WTC11 (cell line): ENCODE measurements around the gene IL34. TPM values are rescaled to one million over a fixed set of nuclear protein-coding genes. Genes with fewer than 3 reads are reported as not detected.
A peak's percentile ranks its signal among the peaks of the same experiment; 100 is the strongest.

ENCODE experiments used
- ATAC-seq: fragments of 200-7000 bp; cut with Tn5 transposase; 2 replicates; pipeline ENCODE4 v1.10.0; 2021; ENCODE audit warnings: mild to moderate bottlenecking, moderate library complexity
- CTCF ChIA-PET: fragments of 300-600 bp; sonication (Branson Sonifier 250); formaldehyde crosslinking; loops from one replicate; lab custom pipeline; 2021; ENCODE audit warnings: antibody characterized with exemption; lab: Charles Lee
- POLR2A ChIA-PET: fragments of 350-600 bp; sonication (Branson Sonifier 250); formaldehyde crosslinking; loops from one replicate; lab custom pipeline; 2021; ENCODE audit warnings: antibody characterized with exemption; lab: Charles Lee
- DNase-seq: peaks from one replicate; pipeline ENCODE4 v3.0.0; 2021; ENCODE audit warnings: low spot score
- H3K27ac Mint-ChIP-seq: 2 replicates; pipeline ENCODE4 v1.8.0; 2021; ENCODE audit warnings: mixed read lengths
- H3K27me3 Mint-ChIP-seq: 2 replicates; pipeline ENCODE4 v1.8.0; 2021; ENCODE audit warnings: low read depth, mild to moderate bottlenecking, moderate library complexity, mixed read lengths
- H3K36me3 Mint-ChIP-seq: 2 replicates; pipeline ENCODE4 v1.8.0; 2021; ENCODE audit warnings: mixed read lengths
- H3K4me1 Mint-ChIP-seq: 2 replicates; pipeline ENCODE4 v1.8.0; 2022; ENCODE audit warnings: mixed read lengths
- H3K4me3 Mint-ChIP-seq: 2 replicates; pipeline ENCODE4 v1.8.0; 2021; ENCODE audit warnings: mild to moderate bottlenecking, moderate library complexity, mixed read lengths
- H3K9me3 Mint-ChIP-seq: 2 replicates; pipeline ENCODE4 v1.8.0; 2021; ENCODE audit warnings: mixed read lengths
- AR ChIP-seq: fragments of 250-450 bp; sonication (Bioruptor Pico); IDR thresholded peaks from 2 replicates; pipeline ENCODE4 v1.9.0; 2021; ENCODE audit warnings: mild to moderate bottlenecking
- ATF2 ChIP-seq: sonication (generic); formaldehyde crosslinking; IDR thresholded peaks from 2 replicates; pipeline ENCODE4 v1.8.1; 2022; ENCODE audit warnings: low read depth, missing genetic modification reagents, borderline replicate concordance
- CBFB ChIP-seq: sonication (generic); formaldehyde crosslinking; IDR thresholded peaks from 2 replicates; pipeline ENCODE4 v1.8.1; 2022; ENCODE audit warnings: mild to moderate bottlenecking, low read depth, missing genetic modification reagents
- CTCF ChIP-seq: fragments of 200-600 bp; IDR thresholded peaks from 2 replicates; pipeline ENCODE4 v1.8.0; 2022; ENCODE audit warnings: antibody characterized with exemption
- E2F5 ChIP-seq: sonication (generic); formaldehyde crosslinking; IDR thresholded peaks from 2 replicates; pipeline ENCODE4 v1.8.1; 2022; ENCODE audit warnings: mild to moderate bottlenecking, moderate library complexity, missing genetic modification reagents
- FOXJ3 ChIP-seq: sonication (generic); formaldehyde crosslinking; IDR thresholded peaks from 2 replicates; pipeline ENCODE4 v1.9.0; 2021; ENCODE audit warnings: missing genetic modification reagents, mild to moderate bottlenecking, borderline replicate concordance
- GABPB1 ChIP-seq: sonication (generic); formaldehyde crosslinking; IDR thresholded peaks from 2 replicates; pipeline ENCODE4 v1.8.1; 2023; ENCODE audit warnings: mild to moderate bottlenecking, missing genetic modification reagents
- JUN ChIP-seq: sonication (generic); formaldehyde crosslinking; IDR thresholded peaks from 2 replicates; pipeline ENCODE4 v1.8.0; 2023; ENCODE audit warnings: mild to moderate bottlenecking, missing genetic modification reagents
- MAX ChIP-seq: sonication (generic); formaldehyde crosslinking; IDR thresholded peaks from 2 replicates; pipeline ENCODE4 v1.8.0; 2022; ENCODE audit warnings: mild to moderate bottlenecking, missing genetic modification reagents
- PREB ChIP-seq: sonication (generic); formaldehyde crosslinking; IDR thresholded peaks from 2 replicates; pipeline ENCODE4 v1.8.1; 2022; ENCODE audit warnings: mild to moderate bottlenecking, missing genetic modification reagents, moderate library complexity, borderline replicate concordance
- RORB ChIP-seq: fragments of 250-450 bp; sonication (Bioruptor Pico); IDR thresholded peaks from 2 replicates; pipeline ENCODE4 v1.9.0; 2021; ENCODE audit warnings: mild to moderate bottlenecking
- TCF7 ChIP-seq: sonication (generic); formaldehyde crosslinking; IDR thresholded peaks from 2 replicates; pipeline ENCODE4 v1.8.0; 2022; ENCODE audit warnings: mild to moderate bottlenecking, low read depth, missing genetic modification reagents, moderate library complexity
- TEAD1 ChIP-seq: sonication (generic); formaldehyde crosslinking; IDR thresholded peaks from 2 replicates; pipeline ENCODE4 v1.8.0; 2022; ENCODE audit warnings: mild to moderate bottlenecking, missing genetic modification reagents
- TEAD4 ChIP-seq: sonication (generic); formaldehyde crosslinking; IDR thresholded peaks from 2 replicates; pipeline ENCODE4 v1.8.0; 2022; ENCODE audit warnings: mild to moderate bottlenecking, missing genetic modification reagents
- USF1 ChIP-seq: sonication (generic); formaldehyde crosslinking; IDR thresholded peaks from 2 replicates; pipeline ENCODE4 v1.8.0; 2022; ENCODE audit warnings: mild to moderate bottlenecking, missing genetic modification reagents
- ZBTB43 ChIP-seq: sonication (generic); formaldehyde crosslinking; IDR thresholded peaks from 2 replicates; pipeline ENCODE4 v1.8.1; 2023; ENCODE audit warnings: mild to moderate bottlenecking, missing genetic modification reagents
- ZNF281 ChIP-seq: sonication (generic); formaldehyde crosslinking; IDR thresholded peaks from 2 replicates; pipeline ENCODE4 v1.8.0; 2023; ENCODE audit warnings: mild to moderate bottlenecking, missing genetic modification reagents
- ZNF317 ChIP-seq: sonication (generic); formaldehyde crosslinking; IDR thresholded peaks from 2 replicates; pipeline ENCODE4 v1.8.1; 2023; ENCODE audit warnings: low read depth, mild to moderate bottlenecking, moderate library complexity, missing genetic modification reagents, borderline replicate concordance
- ZNF423 ChIP-seq: fragments of 250-450 bp; sonication (Bioruptor Pico); IDR thresholded peaks from 2 replicates; pipeline ENCODE4 v2.1.2; 2022; ENCODE audit warnings: mild to moderate bottlenecking, moderate library complexity
- ZSCAN18 ChIP-seq: fragments of 250-450 bp; sonication (Bioruptor Pico); IDR thresholded peaks from 2 replicates; pipeline ENCODE4 v2.1.2; 2022; ENCODE audit warnings: mild to moderate bottlenecking, moderate library complexity
- total RNA-seq: library from RNA; stranded (reverse); gene quantifications from 3 replicates; pipeline ENCODE4 v1.2.3, GENCODE V29; 2021

The IL34 gene
- total RNA-seq, 1 experiment from 2014 or later, result 8.8 TPM

- Mint-ChIP-seq H3K4me1 (peaks cover 24% of the 10 kb centered on the region), H3K36me3 (peaks cover 2% of the 10 kb centered on the region; the same call in 1 of the 2 replicates), H3K4me3 (no peak overlapping the region), H3K9me3 (no peaks in the 10 kb centered on the region), H3K27me3 (no peaks in the 10 kb centered on the region), H3K27ac (peak overlapping the region; percentile 79; the same call in 1 of the 2 replicates)
- ATAC-seq (peak; percentile 82), DNase-seq (peak; percentile 51)
- ChIA-PET CTCF (interaction anchor here (1.2 to 1.7 kb wide), 2 partner anchors 44 to 77 kb away, joined by 5 to 7 read pairs; no protein-coding TSS in a partner anchor), POLR2A (no interaction called here)
- TF ChIP-seq RORB (CRISPR knock-in tag) (no peak), ATF2 (no peak), CTCF (no peak), ZBTB43 (CRISPR knock-in tag) (no peak), ZNF317 (CRISPR knock-in tag) (no peak), USF1 (no peak), TEAD1 (peak; percentile 41; the same call in 1 of the 2 replicates), JUN (CRISPR knock-in tag) (no peak), TCF7 (no peak), ZNF281 (CRISPR knock-in tag) (no peak), TEAD4 (CRISPR knock-in tag) (peak; percentile 88; the same call in 1 of the 2 replicates), ZNF423 (CRISPR knock-in tag) (peak; percentile 93), MAX (CRISPR knock-in tag) (no peak), FOXJ3 (CRISPR knock-in tag) (no peak), AR (CRISPR knock-in tag) (no peak), GABPB1 (no peak), CBFB (CRISPR knock-in tag) (no peak), E2F5 (CRISPR knock-in tag) (no peak), PREB (CRISPR knock-in tag) (no peak), ZSCAN18 (no peak)
Observed at GRCh38 chr16:70694088-70694867, 47.9 kb downstream of the IL34 start.
